Activated B cell treated with CpG ODN at 0.5 μM for 24 hours (primary cell): Measurements from ENCODE around the gene EVA1A. TPM values are rescaled to one million over a fixed set of nuclear protein-coding genes. Genes with fewer than 3 reads are reported as not detected.

Experiments
- ATAC-seq: fragments of 200-7000 bp; cut with Tn5 transposase; one replicate; pipeline ENCODE4 v1.10.0; 2021; ENCODE audit warnings: low read depth, mild to moderate bottlenecking, moderate library complexity
- CTCF ChIA-PET: fragments of 350-600 bp; sonication (Branson Sonifier 250); formaldehyde crosslinking; loops from one replicate; lab custom pipeline; 2021; ENCODE audit warnings: antibody characterized with exemption; lab: Charles Lee
- POLR2A ChIA-PET: fragments of 350-600 bp; sonication (Branson Sonifier 250); formaldehyde crosslinking; loops from one replicate; lab custom pipeline; 2021; ENCODE audit warnings: antibody characterized with exemption; lab: Charles Lee
- DNase-seq: peaks from one replicate; pipeline ENCODE4 v3.0.0; 2022
- H3K27ac Mint-ChIP-seq: one replicate; pipeline ENCODE4 v1.8.0; 2020; ENCODE audit warnings: mixed read lengths
- H3K27me3 Mint-ChIP-seq: one replicate; pipeline ENCODE4 v1.8.0; 2021; ENCODE audit warnings: mixed read lengths
- H3K36me3 Mint-ChIP-seq: one replicate; pipeline ENCODE4 v1.8.0; 2021; ENCODE audit warnings: low read depth, mixed read lengths
- H3K4me1 Mint-ChIP-seq: one replicate; pipeline ENCODE4 v1.8.0; 2021; ENCODE audit warnings: mixed read lengths
- H3K4me3 Mint-ChIP-seq: one replicate; pipeline ENCODE4 v1.8.0; 2020; ENCODE audit warnings: mild to moderate bottlenecking, mixed read lengths
- H3K9me3 Mint-ChIP-seq: one replicate; pipeline ENCODE4 v1.8.0; 2020; ENCODE audit warnings: mixed read lengths
- CTCF ChIP-seq: fragments of 200-600 bp; IDR thresholded peaks from one replicate; pipeline ENCODE4 v1.8.0; 2022; ENCODE audit warnings: antibody characterized with exemption, mild to moderate bottlenecking
- intact Hi-C: fragments of 100-400 bp; cut with micrococcal nuclease; formaldehyde crosslinking; loops from one replicate; pipeline ENCODE4 v1.15.1; 2024
- total RNA-seq: library from RNA; stranded (reverse); gene quantifications from 2 replicates; pipeline ENCODE4 v1.2.3, GENCODE V29; 2022

Gene EVA1A
- total RNA-seq, 1 donor from 2014 or later = not detected

- H3K27me3 Mint-ChIP-seq = peaks cover 25% of the 10 kb centered on the region
- no peaks in the 10 kb centered on the region for H3K36me3 Mint-ChIP-seq
- H3K4me1 Mint-ChIP-seq = no peaks in the 10 kb centered on the region
- no peak overlapping the region for H3K4me3 Mint-ChIP-seq
- DNase-seq (no peak), ATAC-seq (no peak)
- no peak overlapping the region for H3K27ac Mint-ChIP-seq
- peaks cover 9% of the 10 kb centered on the region for H3K9me3 Mint-ChIP-seq
- POLR2A ChIA-PET = no interaction called here
- TF ChIP-seq CTCF = no peak
- CTCF ChIA-PET = no interaction called here
- intact Hi-C loops = no loop called here
Observed at GRCh38 chr2:75516378-75517360, 44.1 kb downstream of the EVA1A start.

GRCh38 chr2:75515584-75516368 is 45.0 kb downstream of the EVA1A start:
- ChIA-PET CTCF (no interaction called here), POLR2A (no interaction called here)
- DNase-seq (no peak), ATAC-seq (no peak)
- H3K27ac Mint-ChIP-seq = no peak overlapping the region
- no peak for TF ChIP-seq CTCF
- intact Hi-C loops = no loop called here
- peaks cover 9% of the 10 kb centered on the region for H3K9me3 Mint-ChIP-seq
- no peak overlapping the region for H3K4me3 Mint-ChIP-seq
- H3K27me3 Mint-ChIP-seq = peaks cover 23% of the 10 kb centered on the region
- H3K36me3 Mint-ChIP-seq = no peaks in the 10 kb centered on the region
- H3K4me1 Mint-ChIP-seq = no peaks in the 10 kb centered on the region

GRCh38 chr2:75513616-75514170 is 47.0 kb downstream of the EVA1A start:
- H3K27ac Mint-ChIP-seq = no peak overlapping the region
- CTCF ChIA-PET = no interaction called here
- intact Hi-C loops = no loop called here
- DNase-seq = no peak
- peaks cover 17% of the 10 kb centered on the region for H3K9me3 Mint-ChIP-seq
- POLR2A ChIA-PET = no interaction called here
- peaks cover 15% of the 10 kb centered on the region for H3K27me3 Mint-ChIP-seq
- ATAC-seq = no peak
- H3K4me3 Mint-ChIP-seq = no peak overlapping the region
- TF ChIP-seq CTCF = no peak
- no peaks in the 10 kb centered on the region for H3K36me3 Mint-ChIP-seq
- H3K4me1 Mint-ChIP-seq = no peaks in the 10 kb centered on the region

DNA sequence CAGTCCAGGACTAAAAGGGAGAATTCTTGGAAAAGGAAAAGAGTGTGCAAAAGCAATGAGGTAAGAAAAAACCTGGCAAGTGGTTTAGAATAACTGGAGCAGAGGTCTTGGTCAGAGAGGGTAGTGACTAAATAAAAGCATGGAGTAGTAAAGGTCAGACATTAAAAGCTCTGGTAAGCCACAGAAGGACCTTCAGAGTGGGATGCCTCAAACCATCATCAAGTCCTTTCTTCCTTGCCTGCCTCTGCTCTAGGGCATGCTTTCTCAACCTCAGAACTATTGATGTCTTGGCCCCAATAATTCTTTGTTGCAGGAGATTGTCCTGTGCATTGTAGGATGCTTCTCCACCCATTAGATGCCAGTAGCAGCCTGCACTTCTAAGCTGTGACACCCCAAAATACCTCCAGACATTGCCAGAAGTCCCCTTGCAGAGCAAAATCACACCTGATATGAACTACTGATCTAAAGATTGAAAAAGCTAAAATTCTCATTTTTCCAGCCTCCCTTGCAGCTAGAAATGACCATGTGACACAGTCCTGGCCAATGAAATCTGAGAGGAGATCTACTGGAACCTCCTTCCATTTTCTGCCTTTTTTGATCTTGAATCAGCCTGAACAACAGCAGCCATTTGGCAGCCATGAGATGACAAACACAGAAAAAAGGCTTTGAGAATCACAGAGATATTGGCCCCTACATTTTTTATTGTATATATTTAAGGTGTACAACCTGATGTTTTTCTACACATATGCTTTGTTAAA is 48.1 kb downstream of the EVA1A start:
- no peak for TF ChIP-seq CTCF
- no peaks in the 10 kb centered on the region for H3K36me3 Mint-ChIP-seq
- no peaks in the 10 kb centered on the region for H3K4me1 Mint-ChIP-seq
- no peak overlapping the region for H3K4me3 Mint-ChIP-seq
- intact Hi-C loops = no loop called here
- CTCF ChIA-PET = no interaction called here
- POLR2A ChIA-PET = no interaction called here
- no peak for ATAC-seq
- H3K9me3 Mint-ChIP-seq = peaks cover 23% of the 10 kb centered on the region
- no peak for DNase-seq
- no peak overlapping the region for H3K27ac Mint-ChIP-seq
- H3K27me3 Mint-ChIP-seq = peaks cover 10% of the 10 kb centered on the region
